Pancreas (tissue), 10 donors: ENCODE results near the gene ASH1L. TPM values are rescaled to one million over a fixed set of nuclear protein-coding genes. Genes with fewer than 3 reads are reported as not detected.

Experiments
- ATAC-seq, 4 donors: fragments of 200-7000 bp; cut with Tn5 transposase; one replicate each; pipeline versions ENCODE4 v1.8.0 to v1.9.1; 2020; ENCODE audit warnings: mild to moderate bottlenecking in 4 of 4, moderate library complexity in 4 of 4
- DNase-seq, 6 donors: peaks; one replicate each; pipeline ENCODE4 v3.0.0-alpha.2; 2020
- FAIRE-seq: peaks from 2 replicates; lab custom pipeline; 2012; peaks lifted over from hg19 to GRCh38; lab: Jason Lieb, UNC
- H3K27ac ChIP-seq, 4 donors: fragments of 200-600 bp; sonication (generic); 1 replicate in 3 of 4; 2 replicates in 1 of 4; pipeline versions ENCODE4 v1.5.0 to v1.8.0; 2020
- H3K27me3 ChIP-seq, 4 donors: fragments of 200-600 bp; one replicate each; pipeline ENCODE4 v1.8.0; 2021
- H3K36me3 ChIP-seq, 3 donors: fragments of 200-600 bp; sonication (generic) in 1 of 3; one replicate each; pipeline versions ENCODE4 v1.5.0 to v1.8.0; 2020 to 2021
- H3K4me1 ChIP-seq, 3 donors: fragments of 200-600 bp; one replicate each; pipeline ENCODE4 v1.8.0; 2021
- H3K4me3 ChIP-seq, 4 donors: fragments of 200-600 bp; sonication (generic) in 2 of 4; one replicate each; pipeline versions ENCODE4 v1.5.0 to v1.8.0; 2020 to 2021
- H3K9me3 ChIP-seq, 4 donors: fragments of 200-600 bp; one replicate each; pipeline ENCODE4 v1.8.0; 2021
- WGBS, 2 donors: extraction: QIAGEN DNeasy Blood & Tissue Kit; methylation state at CpG; one replicate each; pipeline ENCODE4 v1.1.7; 2013; 5-methylcytosine and 5-hydroxymethylcytosine counted together
- intact Hi-C, 3 donors: fragments of 100-400 bp; cut with DNase I; formaldehyde crosslinking; loops; one replicate each; pipeline versions ENCODE4 v1.11.1 to v1.14.2; 2022
- polyA plus RNA-seq, 2 donors: library from polyadenylated mRNA; stranded (reverse); fragments of 200-250 nt; gene quantifications; one replicate each; pipeline ENCODE4 v1.2.3, GENCODE V29; 2013
- total RNA-seq, 6 donors: library from RNA; stranded (reverse); fragmentation: NEBNext Ultra II Directional in 4 of 6; extraction: Animal tissue kit (Norgen Biotek cat#: 25700) in 4 of 6; gene quantifications; one replicate each; pipeline versions ENCODE4 v1.2.1 to v1.2.4, GENCODE V29; 2021 to 2023
- TF ChIP-seq, protein P1 (sequence below), 4 donors: fragments of 200-600 bp; sonication (generic) in 3 of 4; IDR thresholded peaks; one replicate each; pipeline versions ENCODE4 v1.5.0 to v1.8.0; 2021; ENCODE audit warnings: antibody characterized with exemption in 4 of 4
- donor health status: healthy with polysubstance abuse.
- donor health status: DM: no; HTN: no; CAD: no; lungs with moderate emphysema.
- donor health status: DM: no; HTN: no; CAD: no.
- donor health status: control.
- donor health status: control.
- donor health status: Bipolar disorder and iron deficiency.
- donor health status: DM: yes; HTN: yes; CAD: no.
- donor health status: DM: no; HTN: no; CAD: no.
- donor health status: DM: no; HTN: no; CAD: no.
- donor health status: DM: yes; HTN: yes; CAD: no.

The ASH1L gene
- total and polyA plus RNA-seq, 8 donors: 6.2 to 38.6 (median 22.9) TPM

DNA sequence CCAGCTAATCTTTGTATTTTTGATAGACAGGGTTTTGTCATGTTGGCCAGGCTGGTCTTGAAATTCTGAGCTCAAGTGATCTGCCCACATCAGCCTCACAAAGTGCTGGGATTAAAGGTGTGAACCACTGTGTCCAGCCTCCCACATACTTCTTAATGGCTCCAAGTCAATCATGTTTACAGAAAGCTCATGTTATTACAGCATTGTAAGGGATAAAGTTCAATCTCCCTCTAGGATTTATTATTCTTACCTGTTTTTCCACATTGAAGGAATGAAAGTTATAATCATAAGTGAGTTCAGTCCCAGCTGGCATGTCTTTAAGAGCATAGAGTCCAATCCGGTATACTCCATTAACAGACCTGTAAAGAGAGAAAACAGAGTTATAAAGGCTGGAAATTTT, 202.6 kb downstream of the ASH1L start:
- no peaks in the 10 kb centered on the region for H3K27me3 ChIP-seq
- H3K4me3 ChIP-seq: no peak overlapping the region
- DNase-seq (no peak), ATAC-seq (no peak), FAIRE-seq (no peak)
- WGBS, 2 donors: 95 to 100% methylated on average over 1 of the region's 1 CpG
- H3K27ac ChIP-seq: no peak overlapping the region
- no peaks in the 10 kb centered on the region for H3K4me1 ChIP-seq
- no peaks in the 10 kb centered on the region for H3K9me3 ChIP-seq
- H3K36me3 ChIP-seq: peaks cover 0 to 36% (median 13%) of the 10 kb centered on the region in 3 donors
- intact Hi-C loops: no loop called here
- TF ChIP-seq, protein P1, sequence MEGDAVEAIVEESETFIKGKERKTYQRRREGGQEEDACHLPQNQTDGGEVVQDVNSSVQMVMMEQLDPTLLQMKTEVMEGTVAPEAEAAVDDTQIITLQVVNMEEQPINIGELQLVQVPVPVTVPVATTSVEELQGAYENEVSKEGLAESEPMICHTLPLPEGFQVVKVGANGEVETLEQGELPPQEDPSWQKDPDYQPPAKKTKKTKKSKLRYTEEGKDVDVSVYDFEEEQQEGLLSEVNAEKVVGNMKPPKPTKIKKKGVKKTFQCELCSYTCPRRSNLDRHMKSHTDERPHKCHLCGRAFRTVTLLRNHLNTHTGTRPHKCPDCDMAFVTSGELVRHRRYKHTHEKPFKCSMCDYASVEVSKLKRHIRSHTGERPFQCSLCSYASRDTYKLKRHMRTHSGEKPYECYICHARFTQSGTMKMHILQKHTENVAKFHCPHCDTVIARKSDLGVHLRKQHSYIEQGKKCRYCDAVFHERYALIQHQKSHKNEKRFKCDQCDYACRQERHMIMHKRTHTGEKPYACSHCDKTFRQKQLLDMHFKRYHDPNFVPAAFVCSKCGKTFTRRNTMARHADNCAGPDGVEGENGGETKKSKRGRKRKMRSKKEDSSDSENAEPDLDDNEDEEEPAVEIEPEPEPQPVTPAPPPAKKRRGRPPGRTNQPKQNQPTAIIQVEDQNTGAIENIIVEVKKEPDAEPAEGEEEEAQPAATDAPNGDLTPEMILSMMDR (IDR thresholded peaks at IDR 0.05): no peak

DNA sequence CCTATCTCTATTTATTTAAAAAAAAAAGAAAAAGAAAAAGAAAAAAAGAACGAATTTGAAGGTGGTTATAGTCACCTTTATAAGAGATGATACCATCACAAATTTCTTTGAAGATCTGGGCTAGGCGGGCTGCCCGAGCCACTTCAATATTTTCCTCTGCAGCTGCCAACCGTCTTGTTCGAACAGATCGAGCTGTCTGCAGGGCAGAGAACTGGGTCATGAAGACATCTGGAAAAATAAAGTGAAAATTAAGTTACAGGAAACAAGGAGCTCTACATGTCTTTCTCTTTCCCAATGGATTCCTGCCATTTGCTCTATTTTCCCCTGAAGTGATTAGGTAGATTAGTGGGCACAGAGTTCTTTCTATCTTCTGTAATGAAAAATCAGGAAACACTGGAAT, 210.0 kb downstream of the ASH1L start:
- Histone ChIP-seq H3K27me3 (no peaks in the 10 kb centered on the region), H3K9me3 (no peaks in the 10 kb centered on the region), H3K4me1 (no peaks in the 10 kb centered on the region), H3K36me3 (peaks cover 0 to 61% (median 42%) of the 10 kb centered on the region in 3 donors), H3K27ac (no peak overlapping the region), H3K4me3 (no peak overlapping the region)
- ATAC-seq: no peak
- no peak for FAIRE-seq
- TF ChIP-seq, protein P1 (IDR thresholded peaks at IDR 0.05): no peak
- 87 to 92% methylated on average over 6 of the region's 6 CpGs for WGBS, 2 donors
- no peak for DNase-seq
- intact Hi-C loops: no loop called here

DNA sequence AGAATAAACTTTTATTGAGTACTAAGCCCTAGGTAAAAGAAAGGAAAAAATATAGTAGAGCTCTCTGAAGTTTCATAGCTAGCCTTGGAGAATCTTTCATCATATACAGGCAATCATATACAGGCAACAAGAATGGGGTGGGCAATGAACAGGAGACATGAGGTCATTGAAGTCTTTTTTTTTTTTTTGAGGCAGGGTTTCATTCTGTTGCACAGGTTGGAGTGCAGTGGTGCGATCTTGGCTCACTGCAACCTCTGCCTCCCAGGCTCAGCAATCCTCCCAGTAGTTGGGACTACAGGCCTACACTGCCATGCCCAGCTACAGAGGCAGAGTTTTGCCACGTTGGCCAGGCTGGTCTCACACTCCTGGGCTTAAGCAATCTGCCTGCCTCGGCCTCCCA, 219.8 kb downstream of the ASH1L start:
- H3K27me3 ChIP-seq: no peaks in the 10 kb centered on the region
- WGBS, 2 donors: 88 to 91% methylated on average over 3 of the region's 3 CpGs
- ATAC-seq: no peak
- no peak overlapping the region for H3K27ac ChIP-seq
- DNase-seq: no peak
- H3K4me3 ChIP-seq: no peak overlapping the region
- intact Hi-C loops: no loop called here
- H3K9me3 ChIP-seq: no peaks in the 10 kb centered on the region
- no peaks in the 10 kb centered on the region for H3K4me1 ChIP-seq
- no peak for FAIRE-seq
- TF ChIP-seq, protein P1 (IDR thresholded peaks at IDR 0.05): no peak
- peaks cover 2 to 81% (median 26%) of the 10 kb centered on the region in 3 donors for H3K36me3 ChIP-seq

DNA sequence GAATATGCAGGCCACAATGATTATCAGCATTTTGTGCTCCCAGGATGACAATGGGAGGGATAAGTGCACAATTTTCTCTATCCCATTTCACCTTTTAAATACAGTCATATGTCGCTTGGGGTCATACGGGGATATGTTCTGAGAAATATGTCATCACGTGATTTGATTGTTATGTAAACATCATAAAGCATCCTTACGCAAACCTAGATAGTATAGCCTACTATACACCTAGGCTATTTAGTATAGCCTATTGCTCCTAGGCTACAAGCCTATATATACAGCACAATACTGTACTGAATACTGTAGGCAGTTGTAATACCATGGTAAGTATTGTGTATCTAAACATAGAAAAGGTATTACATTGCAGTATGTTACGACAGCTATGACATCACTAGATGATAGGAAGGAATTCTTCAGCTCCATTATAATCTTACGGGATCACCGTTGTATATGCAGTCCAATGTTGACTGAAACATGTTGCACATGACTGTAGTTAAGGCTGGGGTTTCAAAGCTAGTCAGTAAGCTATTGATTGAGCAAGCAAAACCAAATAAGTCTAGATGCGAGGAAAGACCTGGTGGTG, 223.0 kb downstream of the ASH1L start:
- FAIRE-seq: no peak
- intact Hi-C loops: no loop called here
- Histone ChIP-seq H3K36me3 (peaks cover 2 to 69% (median 20%) of the 10 kb centered on the region in 3 donors), H3K27me3 (no peaks in the 10 kb centered on the region), H3K9me3 (no peaks in the 10 kb centered on the region), H3K4me3 (no peak overlapping the region), H3K4me1 (no peaks in the 10 kb centered on the region), H3K27ac (no peak overlapping the region)
- ATAC-seq: no peak
- no peak for DNase-seq
- WGBS, 2 donors: 82 to 89% methylated on average over 8 of the region's 8 CpGs
- TF ChIP-seq, protein P1 (IDR thresholded peaks at IDR 0.05): no peak

DNA sequence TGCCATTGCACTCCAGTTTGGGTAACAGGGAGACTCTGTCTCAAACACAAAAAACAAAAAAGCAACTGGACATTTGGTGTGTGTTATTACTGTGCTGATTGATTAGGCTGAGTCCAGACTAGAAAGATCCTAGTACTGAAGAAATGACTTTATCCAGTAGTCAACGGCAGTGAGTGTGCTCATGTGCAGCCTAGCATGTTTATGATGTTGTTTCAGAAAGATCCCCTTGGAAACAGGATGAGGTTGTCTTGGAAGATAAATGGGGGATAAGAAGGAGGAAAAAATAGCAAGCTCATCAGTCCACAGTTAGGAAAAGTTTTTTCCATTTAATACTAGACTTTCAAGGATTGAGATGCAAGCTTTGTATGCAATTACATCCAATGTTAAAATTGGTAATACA, 227.6 kb downstream of the ASH1L start:
- WGBS, 2 donors: 82 to 84% methylated on average over 1 of the region's 1 CpG
- FAIRE-seq (no peak), ATAC-seq (no peak), DNase-seq (no peak)
- H3K36me3 ChIP-seq: peaks cover 0 to 49% (median 11%) of the 10 kb centered on the region in 3 donors
- H3K4me1 ChIP-seq: no peaks in the 10 kb centered on the region
- no peak overlapping the region for H3K4me3 ChIP-seq
- no peaks in the 10 kb centered on the region for H3K27me3 ChIP-seq
- no peaks in the 10 kb centered on the region for H3K9me3 ChIP-seq
- intact Hi-C loops: no loop called here
- H3K27ac ChIP-seq: no peak overlapping the region
- TF ChIP-seq, protein P1 (IDR thresholded peaks at IDR 0.05): no peak
